DMS153 (cell line): Measurements from ENCODE around the gene VPS50.

Experiments
- DNase-seq: peaks from one replicate; lab custom pipeline; 2025; lab: John Stamatoyannopoulos, UW

The VPS50 gene

DNA sequence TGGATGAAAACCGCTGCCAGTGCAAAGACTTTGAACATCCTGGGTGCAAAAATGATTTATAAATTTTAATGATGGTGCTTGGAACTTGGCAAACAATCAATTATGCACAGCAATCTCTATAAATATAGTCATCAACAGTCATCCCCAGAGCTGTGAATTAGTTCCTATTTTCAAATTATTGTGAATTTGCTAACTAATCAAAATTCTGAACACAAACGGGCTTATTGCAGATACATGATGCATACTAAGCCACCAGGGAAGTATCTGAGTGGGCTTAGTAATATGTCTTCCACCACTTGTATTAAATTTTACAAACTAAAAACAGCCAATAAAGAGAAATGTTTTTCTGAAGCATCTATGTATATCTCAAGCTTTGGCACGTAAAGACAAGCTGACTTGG lies 177.2 kb downstream of the VPS50 start:
- no peak for DNase-seq
